GM18499 (cell line): ENCODE measurements around the gene NGFR.
"Not testable (repeated sequence)": the region's sequence is repeated elsewhere in the genome, so short reads cannot be mapped to it uniquely, and the experiment has no call there.

Experiments used
- ATAC-seq: cut with Tn5 transposase; IDR thresholded peaks from one replicate; pipeline ENCODE4 v1.9.1; 2021; ENCODE audit warnings: moderate number of reproducible peaks; ENCODE audit not compliant: insufficient read depth, unreplicated experiment

NGFR gene

GRCh38 chr17:49494399-49494985, 601 bp upstream of the NGFR start:
- ATAC-seq, result no peak

GRCh38 chr17:49495842-49496182, 719 bp downstream of the NGFR start:
- ATAC-seq, result no peak

- ATAC-seq, result no peak
Measured at GRCh38 chr17:49496183-49496866, 1.2 kb downstream of the NGFR start.

- ATAC-seq, result no peak
Measured at GRCh38 chr17:49496867-49497147, 1.7 kb downstream of the NGFR start.

- no peak for ATAC-seq
Measured at GRCh38 chr17:49497148-49498028, 2.3 kb downstream of the NGFR start.

GRCh38 chr17:49498029-49498615, 3.0 kb downstream of the NGFR start:
- ATAC-seq, result no peak

GRCh38 chr17:49501496-49501895, 6.4 kb downstream of the NGFR start:
- ATAC-seq, result no peak

- no peak for ATAC-seq
Measured at GRCh38 chr17:49502254-49502653, 7.2 kb downstream of the NGFR start.

GRCh38 chr17:49502680-49503079, 7.6 kb downstream of the NGFR start:
- ATAC-seq, result not testable (repeated sequence)

- ATAC-seq, result no peak
Measured at GRCh38 chr17:49504369-49504768, 9.3 kb downstream of the NGFR start.

- no peak for ATAC-seq
Measured at GRCh38 chr17:49505854-49506253, 10.8 kb downstream of the NGFR start.

- no peak for ATAC-seq
Measured at GRCh38 chr17:49506282-49506681, 11.2 kb downstream of the NGFR start.

GRCh38 chr17:49508061-49508865, 13.2 kb downstream of the NGFR start:
- no peak for ATAC-seq

- no peak for ATAC-seq
Measured at GRCh38 chr17:49508866-49509587, 13.9 kb downstream of the NGFR start.

GRCh38 chr17:49509588-49509917, 14.5 kb downstream of the NGFR start:
- no peak for ATAC-seq

GRCh38 chr17:49510059-49510719, 15.1 kb downstream of the NGFR start:
- ATAC-seq, result no peak

GRCh38 chr17:49510720-49511110, 15.6 kb downstream of the NGFR start:
- no peak for ATAC-seq

- ATAC-seq, result no peak
Measured at GRCh38 chr17:49511810-49512209, 16.7 kb downstream of the NGFR start.

- ATAC-seq, result no peak
Measured at GRCh38 chr17:49512296-49513043, 17.4 kb downstream of the NGFR start.
